Nephron progenitor cell (in vitro differentiated cells): ENCODE results near the gene RPH3AL.

Source experiments
- DNase-seq: peaks from one replicate; pipeline ENCODE4 v3.0.0; 2021
- H3K27ac Mint-ChIP-seq: 2 replicates; pipeline ENCODE4 v1.8.0; 2021; ENCODE audit warnings: mild to moderate bottlenecking, moderate library complexity, mixed read lengths
- H3K27me3 Mint-ChIP-seq: 2 replicates; pipeline ENCODE4 v1.8.0; 2021; ENCODE audit warnings: mild to moderate bottlenecking, low read depth, mixed read lengths; ENCODE audit not compliant: poor library complexity
- H3K36me3 Mint-ChIP-seq: 2 replicates; pipeline ENCODE4 v1.8.0; 2021; ENCODE audit warnings: low read depth, mixed read lengths
- H3K4me1 Mint-ChIP-seq: 2 replicates; pipeline ENCODE4 v1.8.0; 2021; ENCODE audit warnings: mixed read lengths
- H3K4me3 Mint-ChIP-seq: 2 replicates; pipeline ENCODE4 v1.8.0; 2021; ENCODE audit warnings: mild to moderate bottlenecking, moderate library complexity, mixed read lengths
- H3K9me3 Mint-ChIP-seq: 2 replicates; pipeline ENCODE4 v1.8.0; 2021; ENCODE audit warnings: mild to moderate bottlenecking, moderate library complexity, mixed read lengths
- CTCF ChIP-seq: fragments of 200-600 bp; sonication (generic); IDR thresholded peaks from 2 replicates; pipeline ENCODE4 v1.5.0; 2021; ENCODE audit warnings: antibody characterized with exemption

The RPH3AL gene

GRCh38 chr17:364308-364707 is 11.7 kb upstream of the RPH3AL start:
- Mint-ChIP-seq H3K27me3 (no peaks in the 10 kb centered on the region), H3K36me3 (peaks cover 14% of the 10 kb centered on the region), H3K4me1 (peaks cover 40% of the 10 kb centered on the region), H3K27ac (peak overlapping the region; percentile 1), H3K9me3 (peaks cover 23% of the 10 kb centered on the region), H3K4me3 (no peak overlapping the region)
- no peak for TF ChIP-seq CTCF
- no peak for DNase-seq

GRCh38 chr17:362721-363120 is 10.1 kb upstream of the RPH3AL start:
- no peak overlapping the region for H3K27ac Mint-ChIP-seq
- TF ChIP-seq CTCF = no peak
- DNase-seq = no peak
- H3K4me1 Mint-ChIP-seq = peaks cover 50% of the 10 kb centered on the region
- H3K9me3 Mint-ChIP-seq = peaks cover 10% of the 10 kb centered on the region
- H3K4me3 Mint-ChIP-seq = no peak overlapping the region
- H3K27me3 Mint-ChIP-seq = no peaks in the 10 kb centered on the region
- peaks cover 1% of the 10 kb centered on the region for H3K36me3 Mint-ChIP-seq

- Mint-ChIP-seq H3K4me1 (peaks cover 61% of the 10 kb centered on the region), H3K36me3 (peaks cover 10% of the 10 kb centered on the region), H3K9me3 (peaks cover 8% of the 10 kb centered on the region), H3K4me3 (no peak overlapping the region), H3K27me3 (no peaks in the 10 kb centered on the region), H3K27ac (peak overlapping the region; percentile 10)
- no peak for TF ChIP-seq CTCF
- DNase-seq = no peak
These were observed 7.6 kb upstream of the RPH3AL start for GRCh38 chr17:360092-360750.

GRCh38 chr17:358491-359151 is 6.0 kb upstream of the RPH3AL start:
- H3K9me3 Mint-ChIP-seq = peaks cover 8% of the 10 kb centered on the region
- peaks cover 62% of the 10 kb centered on the region for H3K4me1 Mint-ChIP-seq
- H3K4me3 Mint-ChIP-seq = no peak overlapping the region

GRCh38 chr17:357644-358043 is 5.0 kb upstream of the RPH3AL start:
- Mint-ChIP-seq H3K4me1 (peaks cover 72% of the 10 kb centered on the region), H3K27me3 (peaks cover 4% of the 10 kb centered on the region), H3K9me3 (peaks cover 8% of the 10 kb centered on the region), H3K36me3 (peaks cover 10% of the 10 kb centered on the region), H3K27ac (peak overlapping the region; percentile 70), H3K4me3 (no peak overlapping the region)
- no peak for TF ChIP-seq CTCF
- DNase-seq = no peak

More at GRCh38 chr17:358491-359151, 6.0 kb upstream of the RPH3AL start:
- H3K27me3 Mint-ChIP-seq = peaks cover 4% of the 10 kb centered on the region
- H3K36me3 Mint-ChIP-seq = peaks cover 10% of the 10 kb centered on the region
- no peak overlapping the region for H3K27ac Mint-ChIP-seq
- no peak for DNase-seq
- TF ChIP-seq CTCF = no peak
